Type B pancreatic cell (in vitro differentiated cells): ENCODE data around the gene SDSL. TPM values are rescaled to one million over a fixed set of nuclear protein-coding genes. Genes with fewer than 3 reads are reported as not detected.

Experiments used
- DNase-seq: peaks from one replicate; pipeline ENCODE4 v3.0.0; 2021; ENCODE audit warnings: mixed read lengths; ENCODE audit not compliant: unreplicated experiment; ENCODE audit errors: extremely low spot score
- H3K27ac Mint-ChIP-seq: 2 replicates; pipeline ENCODE4 v1.8.0; 2021; ENCODE audit warnings: mild to moderate bottlenecking, mixed read lengths
- H3K27me3 Mint-ChIP-seq: 2 replicates; pipeline ENCODE4 v1.8.0; 2021; ENCODE audit warnings: mixed read lengths
- H3K36me3 Mint-ChIP-seq: 2 replicates; pipeline ENCODE4 v1.8.0; 2021; ENCODE audit warnings: mixed read lengths
- H3K4me1 Mint-ChIP-seq: one replicate; pipeline ENCODE4 v1.8.0; 2021; ENCODE audit warnings: mixed read lengths; ENCODE audit not compliant: unreplicated experiment
- H3K4me3 Mint-ChIP-seq: 2 replicates; pipeline ENCODE4 v1.8.0; 2021; ENCODE audit warnings: mild to moderate bottlenecking, mixed read lengths
- H3K9me3 Mint-ChIP-seq: 2 replicates; pipeline ENCODE4 v1.8.0; 2021; ENCODE audit warnings: mixed read lengths
- total RNA-seq: library from RNA; stranded (reverse); gene quantifications from 2 replicates; pipeline ENCODE4 v1.2.1, GENCODE V29; 2021; ENCODE audit warnings: low replicate concordance
- TF ChIP-seq, protein P1 (sequence below): fragments of 200-600 bp; sonication (generic); conservative IDR thresholded peaks from 2 replicates; pipeline ENCODE4 v1.5.0; 2021; ENCODE audit warnings: antibody characterized with exemption, mild to moderate bottlenecking

Gene SDSL
- total RNA-seq, 1 donor from 2014 or later, result 4.5 TPM

DNA sequence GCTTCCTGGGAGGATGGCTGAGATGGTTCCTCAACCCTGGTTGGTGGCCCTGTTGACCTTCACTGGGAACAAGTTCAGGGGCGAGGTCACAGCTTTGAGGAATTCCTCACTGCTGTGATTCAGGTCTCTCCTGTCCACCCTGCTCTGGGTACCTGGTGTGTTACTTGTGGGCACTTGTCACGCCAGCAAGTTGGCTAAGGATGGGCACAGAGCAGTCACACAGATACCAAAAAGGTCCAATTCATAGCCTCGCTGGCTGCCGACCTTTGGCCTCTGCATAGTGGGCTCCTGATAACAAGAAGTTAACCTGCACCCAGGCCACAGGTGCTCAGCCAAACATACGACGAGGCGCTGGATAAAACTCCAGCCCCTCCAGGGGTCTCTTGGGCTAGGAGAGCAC is 29.7 kb upstream of the SDSL start:
- no peaks in the 10 kb centered on the region for H3K9me3 Mint-ChIP-seq
- H3K4me3 Mint-ChIP-seq, result no peak overlapping the region
- H3K27ac Mint-ChIP-seq, result no peak overlapping the region
- no peaks in the 10 kb centered on the region for H3K4me1 Mint-ChIP-seq
- TF ChIP-seq, protein P1, sequence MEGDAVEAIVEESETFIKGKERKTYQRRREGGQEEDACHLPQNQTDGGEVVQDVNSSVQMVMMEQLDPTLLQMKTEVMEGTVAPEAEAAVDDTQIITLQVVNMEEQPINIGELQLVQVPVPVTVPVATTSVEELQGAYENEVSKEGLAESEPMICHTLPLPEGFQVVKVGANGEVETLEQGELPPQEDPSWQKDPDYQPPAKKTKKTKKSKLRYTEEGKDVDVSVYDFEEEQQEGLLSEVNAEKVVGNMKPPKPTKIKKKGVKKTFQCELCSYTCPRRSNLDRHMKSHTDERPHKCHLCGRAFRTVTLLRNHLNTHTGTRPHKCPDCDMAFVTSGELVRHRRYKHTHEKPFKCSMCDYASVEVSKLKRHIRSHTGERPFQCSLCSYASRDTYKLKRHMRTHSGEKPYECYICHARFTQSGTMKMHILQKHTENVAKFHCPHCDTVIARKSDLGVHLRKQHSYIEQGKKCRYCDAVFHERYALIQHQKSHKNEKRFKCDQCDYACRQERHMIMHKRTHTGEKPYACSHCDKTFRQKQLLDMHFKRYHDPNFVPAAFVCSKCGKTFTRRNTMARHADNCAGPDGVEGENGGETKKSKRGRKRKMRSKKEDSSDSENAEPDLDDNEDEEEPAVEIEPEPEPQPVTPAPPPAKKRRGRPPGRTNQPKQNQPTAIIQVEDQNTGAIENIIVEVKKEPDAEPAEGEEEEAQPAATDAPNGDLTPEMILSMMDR, result no peak
- peaks cover 1% of the 10 kb centered on the region for H3K27me3 Mint-ChIP-seq
- no peaks in the 10 kb centered on the region for H3K36me3 Mint-ChIP-seq
- DNase-seq, result no peak

DNA sequence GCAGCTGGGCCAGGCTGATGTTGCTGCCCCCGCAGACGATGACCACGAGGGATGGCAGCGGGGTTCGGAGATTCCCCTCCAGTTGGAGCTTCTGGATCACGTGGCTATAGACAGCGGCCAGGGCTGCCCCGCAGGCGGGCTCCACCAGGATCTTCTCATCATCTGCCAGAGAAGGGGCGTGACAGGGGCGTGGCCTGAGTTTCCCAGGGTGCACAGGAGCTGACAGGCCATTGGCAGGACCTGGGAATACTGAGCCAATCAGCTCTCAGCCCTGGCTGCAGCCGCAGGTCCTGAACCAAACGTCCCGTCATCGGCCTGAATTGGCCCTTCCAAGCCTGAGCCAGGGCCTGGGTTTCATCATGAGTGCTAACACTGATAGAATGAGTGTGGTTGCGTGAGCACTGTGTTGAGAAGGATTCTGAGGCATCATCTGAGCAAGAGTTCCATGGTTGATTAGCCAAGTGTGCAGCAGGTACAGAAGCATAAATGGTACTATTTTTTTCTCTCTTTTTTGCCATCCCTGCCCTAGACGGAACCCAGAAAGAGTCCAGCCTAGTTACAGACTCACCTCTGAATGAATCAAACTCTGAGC is 29.1 kb upstream of the SDSL start:
- DNase-seq, result no peak
- TF ChIP-seq, protein P1, result no peak
- H3K4me1 Mint-ChIP-seq, result no peaks in the 10 kb centered on the region
- no peaks in the 10 kb centered on the region for H3K36me3 Mint-ChIP-seq
- H3K27me3 Mint-ChIP-seq, result peaks cover 5% of the 10 kb centered on the region
- H3K4me3 Mint-ChIP-seq, result no peak overlapping the region
- no peak overlapping the region for H3K27ac Mint-ChIP-seq
- H3K9me3 Mint-ChIP-seq, result no peaks in the 10 kb centered on the region

DNA sequence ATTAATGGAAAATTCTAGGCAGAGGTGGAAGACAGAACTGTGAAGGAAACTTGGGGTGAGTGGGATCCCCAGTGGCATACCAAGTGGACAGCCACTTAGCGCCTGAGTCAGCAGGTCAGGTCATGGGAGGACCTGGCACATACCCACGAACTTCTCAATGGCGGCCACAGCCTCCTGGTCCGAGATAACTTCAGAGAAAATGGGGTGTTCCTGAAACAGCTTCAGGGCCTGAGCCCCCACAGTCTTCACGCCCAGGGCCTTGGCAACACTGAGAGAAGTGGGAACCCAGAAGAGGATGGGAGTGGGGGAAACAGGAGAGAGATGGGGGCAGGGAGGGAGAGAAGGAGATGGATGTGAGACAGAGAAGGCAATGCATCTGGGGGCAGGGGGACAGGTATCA is 28.4 kb upstream of the SDSL start:
- Mint-ChIP-seq H3K36me3 (no peaks in the 10 kb centered on the region), H3K27me3 (peaks cover 5% of the 10 kb centered on the region), H3K27ac (no peak overlapping the region), H3K4me3 (no peak overlapping the region), H3K9me3 (no peaks in the 10 kb centered on the region), H3K4me1 (no peaks in the 10 kb centered on the region)
- DNase-seq, result no peak
- TF ChIP-seq, protein P1, result no peak

- Mint-ChIP-seq H3K4me3 (no peak overlapping the region), H3K27ac (no peak overlapping the region), H3K4me1 (no peaks in the 10 kb centered on the region), H3K27me3 (peaks cover 5% of the 10 kb centered on the region), H3K9me3 (no peaks in the 10 kb centered on the region), H3K36me3 (no peaks in the 10 kb centered on the region)
- TF ChIP-seq, protein P1, result no peak
- no peak for DNase-seq
These were observed 27.1 kb upstream of the SDSL start for GRCh38 chr12:113395119-113395518.

GRCh38 chr12:113396200-113396599 is 26.0 kb upstream of the SDSL start:
- no peak for DNase-seq
- Mint-ChIP-seq H3K27me3 (peaks cover 5% of the 10 kb centered on the region), H3K9me3 (no peaks in the 10 kb centered on the region), H3K4me1 (no peaks in the 10 kb centered on the region), H3K4me3 (no peak overlapping the region), H3K36me3 (no peaks in the 10 kb centered on the region), H3K27ac (no peak overlapping the region)
- TF ChIP-seq, protein P1, result no peak
